Mucosa of descending colon (tissue), 3 donors: ENCODE measurements around the gene ZNF512B. TPM values are rescaled to one million over a fixed set of nuclear protein-coding genes. Genes with fewer than 3 reads are reported as not detected.
A peak's percentile ranks its signal among the peaks of the same experiment; 100 is the strongest.
"Not testable (repeated sequence)": the region's sequence is repeated elsewhere in the genome, so short reads cannot be mapped to it uniquely, and the experiment has no call there.

Experiments
- ATAC-seq: fragments of 200-7000 bp; cut with Tn5 transposase; one replicate; pipeline ENCODE4 v1.9.1; 2020; ENCODE audit warnings: mild to moderate bottlenecking, moderate library complexity
- DNase-seq, 3 donors: peaks; one replicate each; pipeline ENCODE4 v3.0.0-alpha.2; 2020
- H3K36me3 ChIP-seq: fragments of 200-600 bp; one replicate; pipeline ENCODE4 v1.8.0; 2021; ENCODE audit warnings: low read depth, mild to moderate bottlenecking
- H3K4me1 ChIP-seq: fragments of 200-600 bp; one replicate; pipeline ENCODE4 v1.8.0; 2021; ENCODE audit warnings: low read depth, mild to moderate bottlenecking
- H3K4me3 ChIP-seq: fragments of 200-600 bp; one replicate; pipeline ENCODE4 v1.8.0; 2021; ENCODE audit warnings: mild to moderate bottlenecking
- H3K9me3 ChIP-seq: fragments of 200-600 bp; one replicate; pipeline ENCODE4 v1.8.0; 2021; ENCODE audit warnings: mild to moderate bottlenecking
- intact Hi-C, 2 donors: fragments of 100-400 bp; cut with DNase I in 1 of 2; cut with micrococcal nuclease in 1 of 2; formaldehyde crosslinking; loops; one replicate each; pipeline versions ENCODE4 v1.11.0 to v1.11.1; 2022; cut with DNase I, micrococcal nuclease
- long read RNA-seq, 2 donors: library from polyadenylated mRNA; unstranded; transcript quantifications; one replicate each; pipeline ENCODE4 v2.0.0, GENCODE V29; 2019 to 2021
- total RNA-seq, 3 donors: library from RNA; stranded (reverse); fragmentation: NEBNext Ultra II Directional in 2 of 3; extraction: Animal tissue kit (Norgen Biotek cat#: 25700) in 2 of 3; gene quantifications; one replicate each; pipeline versions ENCODE4 v1.2.1 to v1.2.4, GENCODE V29; 2021 to 2023
- TF ChIP-seq, protein P1 (sequence below): fragments of 200-600 bp; IDR thresholded peaks from one replicate; pipeline ENCODE4 v1.8.0; 2022; ENCODE audit warnings: antibody characterized with exemption, mild to moderate bottlenecking
- donor health status: DM: no; HTN: no; CAD: no; lungs with moderate emphysema.
- donor health status: DM: no; HTN: no; CAD: no.
- donor health status: DM: no; HTN: yes; CAD: no.

The ZNF512B gene, protein sequence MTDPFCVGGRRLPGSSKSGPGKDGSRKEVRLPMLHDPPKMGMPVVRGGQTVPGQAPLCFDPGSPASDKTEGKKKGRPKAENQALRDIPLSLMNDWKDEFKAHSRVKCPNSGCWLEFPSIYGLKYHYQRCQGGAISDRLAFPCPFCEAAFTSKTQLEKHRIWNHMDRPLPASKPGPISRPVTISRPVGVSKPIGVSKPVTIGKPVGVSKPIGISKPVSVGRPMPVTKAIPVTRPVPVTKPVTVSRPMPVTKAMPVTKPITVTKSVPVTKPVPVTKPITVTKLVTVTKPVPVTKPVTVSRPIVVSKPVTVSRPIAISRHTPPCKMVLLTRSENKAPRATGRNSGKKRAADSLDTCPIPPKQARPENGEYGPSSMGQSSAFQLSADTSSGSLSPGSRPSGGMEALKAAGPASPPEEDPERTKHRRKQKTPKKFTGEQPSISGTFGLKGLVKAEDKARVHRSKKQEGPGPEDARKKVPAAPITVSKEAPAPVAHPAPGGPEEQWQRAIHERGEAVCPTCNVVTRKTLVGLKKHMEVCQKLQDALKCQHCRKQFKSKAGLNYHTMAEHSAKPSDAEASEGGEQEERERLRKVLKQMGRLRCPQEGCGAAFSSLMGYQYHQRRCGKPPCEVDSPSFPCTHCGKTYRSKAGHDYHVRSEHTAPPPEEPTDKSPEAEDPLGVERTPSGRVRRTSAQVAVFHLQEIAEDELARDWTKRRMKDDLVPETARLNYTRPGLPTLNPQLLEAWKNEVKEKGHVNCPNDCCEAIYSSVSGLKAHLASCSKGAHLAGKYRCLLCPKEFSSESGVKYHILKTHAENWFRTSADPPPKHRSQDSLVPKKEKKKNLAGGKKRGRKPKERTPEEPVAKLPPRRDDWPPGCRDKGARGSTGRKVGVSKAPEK
- 10 to 100 TPM in 1 of 3 donors, 1 to 10 TPM in 2; 1.8 to 14.7 (median 3.9) TPM for total RNA-seq
- long read RNA-seq, donor 1, partial matches to known transcripts: 7 of 14 reads
- long read RNA-seq, donor 1, other reads (novel, unspliced or antisense): 7 of 14 reads
- long read RNA-seq, donor 2, partial matches to known transcripts: 1 of 4 reads
- long read RNA-seq, donor 2, other reads (novel, unspliced or antisense): 3 of 4 reads

DNA sequence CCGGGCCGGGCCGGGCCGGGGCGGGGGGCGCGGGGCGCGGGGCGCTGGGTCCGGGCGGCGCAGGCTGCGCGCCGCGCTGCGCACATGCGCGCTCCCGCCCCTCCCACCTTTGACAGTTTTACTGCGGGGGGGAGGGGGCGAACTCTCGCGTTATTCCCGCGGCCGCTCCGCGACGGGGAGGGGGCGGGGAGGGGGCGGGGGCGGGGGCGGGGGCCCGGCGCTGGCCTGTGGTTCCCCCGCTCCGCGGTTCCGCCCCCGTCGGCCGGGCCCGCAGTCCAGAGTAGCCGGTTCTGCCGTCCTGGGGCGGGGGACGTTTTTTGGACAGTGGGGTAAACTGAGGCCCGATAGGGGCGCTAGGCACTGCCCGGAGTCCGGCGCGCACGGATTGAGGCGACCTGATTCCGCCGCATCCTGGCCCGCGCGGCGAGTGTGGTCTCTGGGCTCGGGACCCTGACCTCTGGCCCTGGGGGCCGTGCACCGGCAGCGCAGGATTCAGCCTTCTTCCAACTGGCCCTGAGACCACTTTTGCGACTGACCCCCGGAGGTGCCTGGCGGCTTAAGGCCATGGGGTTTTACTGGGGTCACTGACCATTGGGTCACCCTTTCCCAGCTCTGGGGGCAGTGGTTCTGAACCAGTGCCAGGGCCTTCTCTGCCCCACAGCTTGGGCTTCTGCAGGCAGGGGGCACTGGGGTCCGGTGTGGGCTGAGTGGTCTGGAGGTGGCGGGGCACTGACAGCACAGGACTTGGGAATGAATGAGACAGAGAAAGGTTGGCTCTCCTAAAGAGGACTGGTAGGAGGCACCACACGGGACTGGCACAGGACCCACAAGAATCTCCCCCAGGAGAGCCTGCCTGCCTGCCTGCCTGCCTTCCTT is at the start of gene ZNF512B:
Gene ZNF512B, minus strand, starts transcription at position 93 of the 876 bp plus-strand sequence. CDS start 1,980 bp downstream, outside the sequence.
- intact Hi-C loops: loop anchor here (5.0 kb wide), 1 partner anchor 433 kb away; the partner anchor contains the start of gene PTK6 (in 2 of the 2)
- TF ChIP-seq, protein P1, sequence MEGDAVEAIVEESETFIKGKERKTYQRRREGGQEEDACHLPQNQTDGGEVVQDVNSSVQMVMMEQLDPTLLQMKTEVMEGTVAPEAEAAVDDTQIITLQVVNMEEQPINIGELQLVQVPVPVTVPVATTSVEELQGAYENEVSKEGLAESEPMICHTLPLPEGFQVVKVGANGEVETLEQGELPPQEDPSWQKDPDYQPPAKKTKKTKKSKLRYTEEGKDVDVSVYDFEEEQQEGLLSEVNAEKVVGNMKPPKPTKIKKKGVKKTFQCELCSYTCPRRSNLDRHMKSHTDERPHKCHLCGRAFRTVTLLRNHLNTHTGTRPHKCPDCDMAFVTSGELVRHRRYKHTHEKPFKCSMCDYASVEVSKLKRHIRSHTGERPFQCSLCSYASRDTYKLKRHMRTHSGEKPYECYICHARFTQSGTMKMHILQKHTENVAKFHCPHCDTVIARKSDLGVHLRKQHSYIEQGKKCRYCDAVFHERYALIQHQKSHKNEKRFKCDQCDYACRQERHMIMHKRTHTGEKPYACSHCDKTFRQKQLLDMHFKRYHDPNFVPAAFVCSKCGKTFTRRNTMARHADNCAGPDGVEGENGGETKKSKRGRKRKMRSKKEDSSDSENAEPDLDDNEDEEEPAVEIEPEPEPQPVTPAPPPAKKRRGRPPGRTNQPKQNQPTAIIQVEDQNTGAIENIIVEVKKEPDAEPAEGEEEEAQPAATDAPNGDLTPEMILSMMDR: no peak
- Histone ChIP-seq H3K4me1 (peaks cover 11% of the 10 kb centered on the region), H3K4me3 (peak within 1 kb of the TSS; percentile 14), H3K36me3 (no peaks in the 10 kb centered on the region), H3K9me3 (no peaks in the 10 kb centered on the region)
- DNase-seq: peak; percentile 60 to 62 (median 61)
- peak; percentile 37 for ATAC-seq

DNA sequence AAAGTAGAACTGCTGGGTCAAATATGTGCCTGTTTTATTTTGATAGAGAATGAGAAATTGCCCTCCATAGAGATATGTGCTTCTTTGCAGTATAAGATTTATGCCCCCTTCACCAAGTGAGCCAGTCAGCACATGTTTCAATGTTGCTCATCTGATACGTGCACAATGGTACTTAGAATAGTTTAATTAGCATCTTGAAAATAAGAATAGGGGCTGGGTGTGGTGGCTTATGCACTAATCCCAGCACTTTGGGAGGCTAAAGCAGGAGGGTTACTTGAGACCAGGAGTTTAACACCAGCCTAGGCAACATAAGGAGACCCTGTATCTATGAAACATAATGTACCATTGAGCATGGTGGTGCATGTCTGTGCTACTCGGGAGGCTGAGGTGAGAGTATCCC is 45.9 kb upstream of the ZNF512B start:
- peaks cover 13% of the 10 kb centered on the region for H3K36me3 ChIP-seq
- intact Hi-C loops: no loop called here
- DNase-seq (no peak), ATAC-seq (no peak)
- H3K4me1 ChIP-seq: no peaks in the 10 kb centered on the region
- TF ChIP-seq, protein P1: no peak
- H3K4me3 ChIP-seq: no peak overlapping the region
- H3K9me3 ChIP-seq: no peaks in the 10 kb centered on the region

DNA sequence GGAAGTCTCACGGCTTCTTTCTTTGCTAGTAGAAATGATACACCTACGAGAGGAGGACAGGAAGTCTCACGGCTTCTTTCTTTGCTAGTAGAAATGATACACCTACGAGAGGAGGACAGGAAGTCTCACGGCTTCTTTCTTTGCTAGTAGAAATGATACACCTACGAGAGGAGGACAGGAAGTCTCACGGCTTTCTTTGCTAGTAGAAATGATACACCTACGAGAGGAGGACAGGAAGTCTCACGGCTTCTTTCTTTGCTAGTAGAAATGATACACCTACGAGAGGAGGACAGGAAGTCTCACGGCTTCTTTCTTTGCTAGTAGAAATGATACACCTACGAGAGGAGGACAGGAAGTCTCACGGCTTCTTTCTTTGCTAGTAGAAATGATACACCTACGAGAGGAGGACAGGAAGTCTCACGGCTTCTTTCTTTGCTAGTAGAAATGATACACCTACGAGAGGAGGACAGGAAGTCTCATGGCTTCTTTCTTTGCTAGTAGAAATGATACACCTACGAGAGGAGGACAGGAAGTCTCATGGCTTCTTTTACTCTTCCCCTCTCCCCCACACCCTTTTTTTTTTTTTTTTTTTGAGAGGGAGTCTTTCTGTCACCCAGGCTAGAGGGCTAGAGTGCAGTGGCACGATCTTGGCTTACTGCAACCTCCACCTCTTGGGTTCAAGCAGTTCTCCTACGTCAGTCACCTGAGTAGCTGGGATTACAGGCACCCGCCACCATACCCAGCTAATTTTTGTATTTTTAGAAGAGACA is 42.8 kb upstream of the ZNF512B start:
- intact Hi-C loops, ATAC-seq, H3K4me3 ChIP-seq, H3K4me1 ChIP-seq, H3K9me3 ChIP-seq, DNase-seq: not testable (repeated sequence)
- H3K36me3 ChIP-seq: peaks cover 19% of the 10 kb centered on the region

DNA sequence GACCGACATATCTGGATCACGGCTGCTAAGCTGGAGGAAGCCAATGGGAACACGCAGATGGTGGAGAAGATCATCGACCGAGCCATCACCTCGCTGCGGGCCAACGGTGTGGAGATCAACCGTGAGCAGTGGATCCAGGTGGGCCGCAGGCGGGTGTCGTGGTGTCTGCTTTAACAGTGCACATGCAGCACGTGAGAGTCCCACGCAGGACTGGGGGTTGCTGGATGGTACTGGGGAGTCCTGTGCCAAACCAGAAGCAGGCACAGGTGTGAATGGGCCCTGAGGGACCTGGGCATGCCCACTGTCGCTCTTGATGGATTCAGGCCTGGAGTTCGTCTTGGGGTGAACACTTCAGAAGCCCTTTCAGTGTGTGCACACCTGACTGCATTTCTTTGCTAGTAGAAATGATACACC is 41.6 kb upstream of the ZNF512B start:
- no peak overlapping the region for H3K4me3 ChIP-seq
- ATAC-seq: no peak
- H3K36me3 ChIP-seq: peaks cover 19% of the 10 kb centered on the region
- TF ChIP-seq, protein P1: no peak
- DNase-seq: no peak
- H3K4me1 ChIP-seq: no peaks in the 10 kb centered on the region
- intact Hi-C loops: no loop called here
- H3K9me3 ChIP-seq: no peaks in the 10 kb centered on the region

DNA sequence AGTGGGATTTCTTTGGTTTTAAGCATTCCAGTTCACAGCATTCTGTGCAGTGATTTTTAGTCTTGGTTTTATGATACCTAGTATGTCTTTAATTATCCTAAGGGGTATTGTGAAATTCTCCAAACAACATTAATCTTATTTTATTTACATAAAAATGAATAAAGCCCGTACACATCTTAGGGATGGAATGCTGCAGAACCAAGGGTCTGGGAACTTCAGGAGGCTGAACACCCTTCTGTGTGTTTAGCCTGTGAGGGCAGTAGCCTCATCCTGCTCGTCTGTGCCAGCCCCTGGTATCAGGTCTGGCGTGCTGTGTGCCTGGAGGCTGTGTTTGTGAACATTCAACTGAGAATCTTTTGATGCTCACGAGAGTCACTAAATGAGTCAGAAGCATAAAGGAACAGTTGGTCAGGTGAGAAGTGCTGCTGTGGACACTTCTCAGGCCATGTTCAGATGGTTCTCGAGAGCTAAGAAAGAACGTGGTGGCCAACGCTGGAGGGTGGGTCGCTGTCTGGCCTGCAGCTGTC is 41.0 kb upstream of the ZNF512B start:
- intact Hi-C loops: no loop called here
- no peak for ATAC-seq
- peaks cover 19% of the 10 kb centered on the region for H3K36me3 ChIP-seq
- no peaks in the 10 kb centered on the region for H3K4me1 ChIP-seq
- no peak overlapping the region for H3K4me3 ChIP-seq
- DNase-seq: no peak
- TF ChIP-seq, protein P1: no peak
- H3K9me3 ChIP-seq: no peaks in the 10 kb centered on the region
